Glomerular visceral epithelial cell (primary cell): ENCODE measurements around the gene MOG.
"Not testable (repeated sequence)": the region's sequence is repeated elsewhere in the genome, so short reads cannot be mapped to it uniquely, and the experiment has no call there.

Experiments used
- DNase-seq: peaks from one replicate; pipeline ENCODE4 v3.0.0-alpha.2; 2016; ENCODE audit errors: extremely low spot score

MOG gene

DNA sequence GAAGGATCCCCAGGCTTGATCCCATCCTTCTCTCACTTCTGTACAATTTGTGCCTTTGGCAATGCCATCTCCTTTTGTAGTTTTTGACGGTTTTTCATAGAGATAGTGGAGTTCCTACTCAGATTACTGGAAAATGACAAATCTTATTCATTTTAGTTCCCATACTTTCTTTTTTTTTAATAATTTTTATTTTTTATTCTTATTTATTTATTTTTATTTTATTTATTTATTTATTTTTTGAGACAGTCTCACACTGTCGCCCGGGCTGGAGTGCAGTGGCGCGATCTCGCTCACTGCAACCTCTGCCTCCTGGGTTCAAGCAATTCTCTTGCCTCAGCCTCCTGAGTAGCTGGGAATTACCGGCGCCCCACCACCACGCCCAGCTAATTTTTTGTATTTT, 19.6 kb upstream of the MOG start:
- no peak for DNase-seq

DNA sequence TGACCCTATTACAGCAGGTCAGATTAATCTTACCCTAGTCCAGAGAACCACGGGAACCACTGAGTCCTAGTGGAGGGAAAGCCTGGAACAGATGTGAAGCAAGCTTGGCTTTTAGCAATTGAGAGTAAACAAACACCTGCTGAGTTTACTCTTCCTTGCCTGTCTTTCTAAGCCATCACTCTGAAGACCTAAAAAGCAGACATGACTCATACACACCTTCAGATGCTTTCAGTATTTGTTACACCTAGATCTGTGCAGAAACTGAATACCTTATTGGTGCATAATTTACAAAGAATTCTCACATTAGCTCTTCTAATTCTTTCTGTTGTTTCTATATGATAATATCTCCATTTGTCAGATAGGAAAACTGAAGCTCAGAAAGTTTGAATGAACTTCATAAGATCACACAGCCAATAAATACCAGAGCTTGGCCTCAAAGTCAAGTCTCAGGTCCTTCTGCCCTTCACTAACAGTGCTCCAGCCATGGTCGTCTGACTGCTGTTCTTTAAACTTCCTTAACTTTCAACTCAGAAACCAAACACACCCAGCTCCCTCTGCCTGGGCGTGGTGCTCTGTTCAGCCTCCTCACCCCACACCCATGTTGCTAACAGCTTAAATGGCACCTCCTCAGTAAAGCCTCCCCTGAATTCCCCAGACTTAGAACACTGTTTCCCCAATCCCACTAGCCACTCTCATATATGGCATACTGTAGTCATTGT, 15.3 kb upstream of the MOG start:
- no peak for DNase-seq

DNA sequence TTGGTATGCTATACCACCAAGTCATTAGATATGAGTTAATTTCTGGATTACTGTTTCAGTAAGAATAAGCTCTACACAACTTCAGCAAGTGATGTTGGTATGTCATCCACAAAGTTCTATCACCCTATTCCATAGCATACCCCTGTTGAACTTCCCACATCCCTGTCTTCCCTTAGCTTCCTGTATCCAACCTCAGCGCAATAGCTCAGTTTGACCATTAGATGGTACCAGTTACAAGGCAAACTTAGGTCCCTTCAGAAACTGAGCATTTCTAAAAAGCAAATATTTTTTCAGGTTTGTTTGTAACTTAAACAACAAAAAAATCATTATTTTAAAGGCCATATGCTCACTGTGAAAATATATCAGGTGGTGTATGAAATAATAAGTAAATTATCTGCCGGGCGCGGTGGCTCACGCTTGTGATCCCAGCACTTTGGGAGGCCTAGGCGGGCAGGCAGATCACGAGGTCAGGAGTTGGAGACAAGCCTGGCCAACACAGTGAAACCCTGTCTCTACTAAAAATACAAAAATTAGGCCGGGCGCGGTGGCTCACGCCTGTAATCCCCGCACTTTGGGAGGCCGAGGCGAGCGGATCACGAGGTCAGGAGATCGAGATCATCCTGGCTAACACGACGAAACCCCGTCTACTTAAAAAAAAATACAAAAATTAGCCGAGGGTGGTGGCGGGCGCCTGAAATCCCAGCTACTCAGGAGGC, 8.8 kb upstream of the MOG start:
- DNase-seq = peak; percentile 34

GRCh38 chr6:29649701-29650673, 6.9 kb upstream of the MOG start:
- peak; percentile 97 for DNase-seq

- DNase-seq = peak; percentile 35
Measured at GRCh38 chr6:29651413-29652197, 5.3 kb upstream of the MOG start.

GRCh38 chr6:29652198-29652584, 4.7 kb upstream of the MOG start:
- no peak for DNase-seq

DNA sequence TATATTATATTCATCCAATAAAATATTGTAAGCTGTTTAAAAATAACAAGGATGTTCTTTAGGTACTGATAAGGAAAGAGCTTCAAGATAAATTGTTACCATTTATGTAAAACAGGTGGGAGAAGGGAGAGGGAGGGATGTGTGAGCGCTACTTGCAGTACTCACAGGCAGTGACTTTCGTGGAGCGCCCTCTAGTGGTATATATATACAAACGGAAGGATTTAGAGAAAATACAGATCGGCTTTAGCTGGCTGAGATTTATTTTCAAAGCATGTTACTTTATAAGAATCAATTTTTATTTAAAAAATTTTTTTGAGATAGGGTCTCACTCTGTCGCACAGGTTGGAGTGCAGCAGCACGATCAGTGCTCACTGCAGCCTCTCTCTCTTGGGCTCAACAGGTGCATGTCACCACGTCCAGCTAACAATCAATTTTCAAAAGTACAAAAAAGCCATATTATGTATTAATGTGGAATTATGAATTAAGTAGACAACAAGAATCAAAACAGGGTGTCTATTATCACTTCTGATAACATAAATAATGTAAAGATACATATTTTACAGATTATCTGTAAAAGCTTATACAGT, 3.3 kb upstream of the MOG start:
- peak; percentile 75 for DNase-seq

GRCh38 chr6:29655658-29656057, 1.2 kb upstream of the MOG start:
- DNase-seq = no peak

DNA sequence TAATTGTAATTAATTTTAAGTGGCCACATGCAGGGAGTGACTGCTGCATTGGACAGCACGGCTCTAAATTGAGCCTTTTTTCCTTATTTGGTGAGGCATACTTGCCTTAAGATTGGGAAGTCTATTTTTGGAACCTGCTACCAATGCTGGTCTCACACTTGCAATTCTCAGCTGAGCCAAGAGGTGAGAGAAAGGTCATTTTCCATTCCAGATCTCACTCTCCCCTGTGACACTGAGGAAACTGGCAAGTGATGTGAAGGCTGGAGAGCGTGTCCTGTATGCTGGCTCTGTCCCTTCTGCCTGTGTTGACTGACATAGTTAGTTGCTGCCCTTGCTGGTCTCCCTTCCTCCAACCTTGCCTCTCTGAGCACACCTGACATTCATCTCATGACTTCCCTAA, 735 bp upstream of the MOG start:
- DNase-seq = no peak

DNA sequence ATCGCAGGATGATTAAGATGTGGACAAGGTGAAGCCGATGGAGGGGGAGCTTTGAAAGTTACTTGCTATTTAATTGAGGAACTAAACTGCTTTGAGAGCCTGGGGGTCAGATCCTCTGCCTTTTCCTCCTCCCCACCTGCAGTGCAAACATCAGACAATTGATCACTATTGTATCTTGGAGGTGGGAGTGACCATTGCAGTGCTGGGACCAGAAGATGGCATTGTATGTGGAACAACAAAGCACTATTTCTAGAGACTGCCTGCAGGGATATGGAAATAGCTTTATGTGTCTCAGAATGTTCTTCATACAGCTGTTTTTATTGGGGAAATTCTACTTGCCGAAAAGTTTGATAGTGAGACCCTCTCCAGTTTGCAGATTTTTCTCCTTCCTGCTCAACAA, 4.2 kb downstream of the MOG start:
- DNase-seq = no peak

DNA sequence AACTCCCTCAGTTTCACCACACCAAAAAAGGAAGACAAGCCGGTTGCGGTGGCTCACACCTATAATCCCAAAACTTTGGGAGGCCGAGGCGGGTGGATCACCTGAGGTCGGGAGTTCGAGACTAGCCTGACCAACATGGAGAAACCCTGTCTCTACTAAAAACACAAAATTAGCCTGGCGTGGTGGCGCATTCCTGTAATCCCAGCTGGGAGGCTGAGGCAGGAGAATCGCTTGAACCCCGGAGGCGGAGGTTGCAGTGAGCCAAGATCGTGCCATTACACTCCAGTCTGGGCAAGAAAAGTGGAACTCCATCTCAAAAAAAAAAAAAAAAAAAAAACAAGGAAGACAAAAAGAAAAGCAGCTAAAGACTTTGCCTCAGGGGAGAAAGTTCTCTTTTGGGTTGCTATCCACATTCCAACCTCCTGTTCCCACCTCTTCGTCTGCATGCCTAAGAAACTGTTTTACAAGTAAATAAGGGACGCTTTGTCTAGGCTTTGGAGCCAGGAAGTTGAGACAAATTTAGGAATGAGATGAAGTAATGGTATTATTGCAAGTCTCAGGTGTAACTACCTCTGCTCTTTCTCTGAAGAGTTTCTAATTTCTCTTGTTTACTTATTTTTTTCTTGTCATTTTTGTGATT, 4.7 kb downstream of the MOG start:
- DNase-seq = not testable (repeated sequence)

DNA sequence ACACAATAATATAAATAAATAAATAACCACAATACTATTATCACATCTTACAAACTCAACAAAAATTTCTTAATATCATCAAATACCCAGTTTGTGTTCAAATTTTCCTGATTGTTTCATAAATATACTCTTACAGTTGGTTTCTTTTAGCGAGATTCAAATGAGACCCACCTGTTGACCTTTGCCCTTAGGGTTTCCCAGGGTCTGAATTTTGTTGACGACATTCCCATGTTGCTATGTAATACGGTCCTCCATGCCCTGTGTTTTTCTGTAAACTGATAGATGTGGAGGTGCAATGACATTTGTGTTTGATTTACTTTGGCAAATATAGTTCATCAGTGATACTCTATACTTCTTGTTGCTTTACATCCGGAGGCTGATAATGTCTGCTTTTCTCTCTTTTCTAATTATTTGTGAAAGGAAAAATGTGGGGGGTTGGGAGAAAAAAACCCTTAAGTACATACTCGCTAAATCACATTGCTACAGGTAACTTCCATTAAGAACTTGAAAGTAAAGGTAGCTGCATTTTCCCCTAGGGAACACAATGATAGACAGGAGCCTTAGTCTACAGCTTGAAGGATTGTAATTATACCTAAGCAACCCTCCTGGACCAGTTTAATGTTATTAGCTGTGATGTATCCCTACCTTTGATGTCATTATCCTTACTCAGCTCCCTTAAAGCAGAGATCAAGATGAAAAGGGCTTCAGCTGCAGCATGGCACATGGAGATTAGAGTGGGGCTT, 6.6 kb downstream of the MOG start:
- DNase-seq = no peak

- DNase-seq = no peak
Measured at GRCh38 chr6:29665942-29666825, 9.3 kb downstream of the MOG start.

- no peak for DNase-seq
Measured at GRCh38 chr6:29666826-29667130, 9.9 kb downstream of the MOG start.

GRCh38 chr6:29667158-29667557, 10.3 kb downstream of the MOG start:
- DNase-seq = no peak

DNA sequence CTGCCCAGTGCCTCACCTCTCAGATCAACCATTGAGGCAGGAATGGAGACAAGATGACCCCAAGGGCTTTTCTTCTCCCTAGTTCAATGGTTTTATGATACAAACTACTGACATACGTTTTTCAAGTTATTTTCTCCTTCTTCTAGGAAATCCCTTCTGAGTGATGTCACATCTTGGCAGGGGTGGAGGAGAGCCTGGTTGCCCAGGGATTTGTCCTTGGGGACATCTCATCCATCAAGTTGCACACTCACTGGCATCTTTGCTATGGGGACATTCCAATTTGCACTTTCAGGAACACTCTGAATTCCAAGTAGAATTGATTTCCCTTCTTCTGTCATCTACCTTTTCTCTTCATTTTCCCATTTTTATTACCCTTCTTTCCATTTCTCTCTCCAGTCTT, 14.1 kb downstream of the MOG start:
- no peak for DNase-seq

DNA sequence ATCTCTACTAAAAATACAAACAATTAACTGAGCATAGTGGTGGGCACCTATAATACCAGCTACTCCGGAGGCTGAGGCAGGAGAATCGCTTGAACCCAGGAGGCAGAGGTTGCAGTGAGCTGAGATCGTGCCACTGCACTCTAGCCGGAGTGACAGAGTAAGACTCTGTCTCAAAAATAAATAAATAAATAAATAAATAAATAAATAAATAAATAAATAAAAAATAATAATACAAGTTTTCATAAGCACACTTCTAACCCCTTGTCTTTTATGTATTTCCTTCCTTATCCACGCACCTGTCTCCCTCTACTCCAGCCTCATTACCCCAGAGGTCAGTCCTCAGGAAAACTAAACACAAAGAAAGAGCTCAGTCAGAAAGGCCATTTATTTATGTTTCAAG, 15.2 kb downstream of the MOG start:
- not testable (repeated sequence) for DNase-seq

- DNase-seq = no peak
Measured at GRCh38 chr6:29673161-29673560, 16.3 kb downstream of the MOG start.

DNA sequence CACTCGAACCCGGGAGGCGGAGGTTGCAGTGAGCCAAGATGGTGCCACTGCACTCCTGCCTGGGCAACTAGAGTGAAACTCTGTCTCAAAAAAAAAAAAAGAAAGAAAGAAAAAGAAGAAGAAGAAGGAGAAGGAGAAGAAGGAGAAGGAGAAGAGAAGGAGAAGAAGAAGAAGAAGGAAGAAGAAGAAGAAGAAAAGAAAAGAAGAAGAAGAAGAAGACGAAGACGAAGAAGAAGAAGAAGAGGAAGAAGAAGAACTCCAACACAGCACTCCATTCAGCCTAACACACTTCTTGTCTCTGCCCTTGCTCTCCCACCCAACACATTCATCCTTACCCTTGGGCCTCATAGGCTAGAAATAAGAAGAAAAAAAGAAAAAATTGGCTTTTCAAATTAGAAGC, 17.1 kb downstream of the MOG start:
- no peak for DNase-seq
